ENCODE results near the gene POLR2L.
A peak's percentile ranks its signal among the peaks of the same experiment; 100 is the strongest.

POLR2L gene

GRCh38 chr11:848380-848931, 6.1 kb upstream of the POLR2L start:
- H3K27me3 ChIP-seq (ENCODE audit: low read length), result no peaks in the 10 kb centered on the region
- H3K27ac ChIP-seq (ENCODE audit: low read depth, low read length), result no peak overlapping the region
- H2AFZ ChIP-seq (ENCODE audit: low read depth, low read length, severe bottlenecking), result no peak overlapping the region
- no peaks in the 10 kb centered on the region for H3F3A ChIP-seq (ENCODE audit: insufficient read depth)
- H4K20me1 ChIP-seq (ENCODE audit: low read depth, low read length), result no peaks in the 10 kb centered on the region
- no peaks in the 10 kb centered on the region for H3K79me2 ChIP-seq (ENCODE audit: insufficient read depth, low read length)
- H3K4me3 ChIP-seq (ENCODE audit: insufficient read depth, low read length, poor library complexity, severe bottlenecking), result no peak overlapping the region
- no peak overlapping the region for H3K9ac ChIP-seq (ENCODE audit: low read length)
- no peak for TF ChIP-seq EZH2phosphoT487 (conservative IDR thresholded peaks at IDR 0.05; ENCODE audit: low read length)
- peak; percentile 92 for TF ChIP-seq CTCF (IDR thresholded peaks at IDR 0.05; ENCODE audit: insufficient read depth, low read length, poor library complexity, severe bottlenecking)
- no peaks in the 10 kb centered on the region for H3K36me3 ChIP-seq (ENCODE audit: low read length)
- H3K9me2 ChIP-seq (replicated peaks; ENCODE audit: insufficient read depth, low read length), result no peaks in the 10 kb centered on the region
- H3K9me3 ChIP-seq (ENCODE audit: insufficient read depth, low read length), result no peaks in the 10 kb centered on the region
- H3K4me2 ChIP-seq (ENCODE audit: low read depth, low read length, poor library complexity, severe bottlenecking), result peak overlapping the region; percentile 62

- H3K4me2 ChIP-seq (ENCODE audit: low read depth, low read length, poor library complexity, severe bottlenecking), result no peak overlapping the region
- TF ChIP-seq EZH2phosphoT487 (conservative IDR thresholded peaks at IDR 0.05; ENCODE audit: low read length), result no peak
- no peak for TF ChIP-seq CTCF (IDR thresholded peaks at IDR 0.05; ENCODE audit: insufficient read depth, low read length, poor library complexity, severe bottlenecking)
- H3K9me3 ChIP-seq (ENCODE audit: insufficient read depth, low read length), result no peaks in the 10 kb centered on the region
- no peak overlapping the region for H2AFZ ChIP-seq (ENCODE audit: low read depth, low read length, severe bottlenecking)
- H3K27me3 ChIP-seq (ENCODE audit: low read length), result no peaks in the 10 kb centered on the region
- no peaks in the 10 kb centered on the region for H3K79me2 ChIP-seq (ENCODE audit: insufficient read depth, low read length)
- no peaks in the 10 kb centered on the region for H3F3A ChIP-seq (ENCODE audit: insufficient read depth)
- H4K20me1 ChIP-seq (ENCODE audit: low read depth, low read length), result no peaks in the 10 kb centered on the region
- H3K4me3 ChIP-seq (ENCODE audit: insufficient read depth, low read length, poor library complexity, severe bottlenecking), result no peak overlapping the region
- no peak overlapping the region for H3K27ac ChIP-seq (ENCODE audit: low read depth, low read length)
- H3K9ac ChIP-seq (ENCODE audit: low read length), result no peak overlapping the region
- H3K36me3 ChIP-seq (ENCODE audit: low read length), result no peaks in the 10 kb centered on the region
- no peaks in the 10 kb centered on the region for H3K9me2 ChIP-seq (replicated peaks; ENCODE audit: insufficient read depth, low read length)
Observed at GRCh38 chr11:847876-848275, 5.5 kb upstream of the POLR2L start.

GRCh38 chr11:846496-847098, 4.3 kb upstream of the POLR2L start:
- Histone ChIP-seq H3K27ac (ENCODE audit: low read depth, low read length) (no peak overlapping the region), H4K20me1 (ENCODE audit: low read depth, low read length) (no peaks in the 10 kb centered on the region), H3K4me3 (ENCODE audit: insufficient read depth, low read length, poor library complexity, severe bottlenecking) (no peak overlapping the region), H3K9me3 (ENCODE audit: insufficient read depth, low read length) (no peaks in the 10 kb centered on the region), H3K79me2 (ENCODE audit: insufficient read depth, low read length) (peaks cover 6% of the 10 kb centered on the region; the same call in 1 of the 2 replicates), H3F3A (ENCODE audit: insufficient read depth) (no peaks in the 10 kb centered on the region), H2AFZ (ENCODE audit: low read depth, low read length, severe bottlenecking) (no peak overlapping the region), H3K9me2 (replicated peaks; ENCODE audit: insufficient read depth, low read length) (no peaks in the 10 kb centered on the region), H3K27me3 (ENCODE audit: low read length) (no peaks in the 10 kb centered on the region), H3K4me2 (ENCODE audit: low read depth, low read length, poor library complexity, severe bottlenecking) (no peak overlapping the region), H3K36me3 (ENCODE audit: low read length) (no peaks in the 10 kb centered on the region), H3K9ac (ENCODE audit: low read length) (no peak overlapping the region)
- TF ChIP-seq CTCF (IDR thresholded peaks at IDR 0.05; ENCODE audit: insufficient read depth, low read length, poor library complexity, severe bottlenecking), result no peak
- no peak for TF ChIP-seq EZH2phosphoT487 (conservative IDR thresholded peaks at IDR 0.05; ENCODE audit: low read length)
